Activated CD4-positive, alpha-beta T cell treated with anti-CD3 and anti-CD28 coated beads for 1 hour (primary cell): Measurements from ENCODE around the gene POFUT1.
"Not testable (repeated sequence)": the region's sequence is repeated elsewhere in the genome, so short reads cannot be mapped to it uniquely, and the experiment has no call there.

Experiments used
- DNase-seq: peaks from one replicate; pipeline ENCODE4 v3.0.0-alpha.2; 2020

Gene POFUT1

DNA sequence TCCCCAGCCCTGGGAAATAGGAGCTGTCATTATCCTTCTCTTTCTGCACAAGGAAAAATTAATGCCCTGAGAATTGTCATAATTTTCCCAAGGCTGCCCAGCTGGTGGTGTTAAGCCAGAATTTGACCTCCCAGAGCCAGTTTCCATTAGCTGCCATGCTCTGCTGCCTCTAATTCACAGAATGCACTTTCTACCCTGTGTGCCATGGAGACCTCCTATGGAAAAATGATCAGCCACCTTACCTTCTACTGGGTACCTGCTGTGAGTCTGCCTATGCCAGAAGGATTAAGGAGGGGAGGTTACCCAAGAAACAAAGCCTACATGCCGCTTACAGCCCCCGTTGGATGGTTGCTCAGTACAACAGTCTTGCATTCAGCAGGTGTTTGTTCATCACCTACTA is 29.1 kb downstream of the POFUT1 start:
- no peak for DNase-seq

DNA sequence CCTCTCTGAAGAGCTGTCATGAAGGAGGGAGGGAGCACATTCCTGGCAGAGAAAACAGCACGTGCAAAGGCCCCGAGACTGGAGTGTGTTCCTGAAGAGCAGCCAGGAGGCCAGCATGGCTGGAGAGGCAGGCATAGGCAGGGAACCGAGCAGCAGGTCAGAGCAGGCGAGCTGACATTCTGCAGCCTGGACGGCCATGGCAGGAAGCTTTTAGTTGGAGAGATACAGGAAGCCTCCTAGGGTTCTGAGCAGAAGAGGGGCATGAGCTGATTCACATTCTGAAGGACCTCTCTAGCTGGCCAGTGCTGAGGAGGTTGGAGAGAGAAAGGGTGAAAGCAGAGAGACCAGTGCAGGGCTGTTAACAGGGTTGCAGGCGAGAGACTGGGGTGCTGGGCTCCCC is 29.7 kb downstream of the POFUT1 start:
- no peak for DNase-seq

DNA sequence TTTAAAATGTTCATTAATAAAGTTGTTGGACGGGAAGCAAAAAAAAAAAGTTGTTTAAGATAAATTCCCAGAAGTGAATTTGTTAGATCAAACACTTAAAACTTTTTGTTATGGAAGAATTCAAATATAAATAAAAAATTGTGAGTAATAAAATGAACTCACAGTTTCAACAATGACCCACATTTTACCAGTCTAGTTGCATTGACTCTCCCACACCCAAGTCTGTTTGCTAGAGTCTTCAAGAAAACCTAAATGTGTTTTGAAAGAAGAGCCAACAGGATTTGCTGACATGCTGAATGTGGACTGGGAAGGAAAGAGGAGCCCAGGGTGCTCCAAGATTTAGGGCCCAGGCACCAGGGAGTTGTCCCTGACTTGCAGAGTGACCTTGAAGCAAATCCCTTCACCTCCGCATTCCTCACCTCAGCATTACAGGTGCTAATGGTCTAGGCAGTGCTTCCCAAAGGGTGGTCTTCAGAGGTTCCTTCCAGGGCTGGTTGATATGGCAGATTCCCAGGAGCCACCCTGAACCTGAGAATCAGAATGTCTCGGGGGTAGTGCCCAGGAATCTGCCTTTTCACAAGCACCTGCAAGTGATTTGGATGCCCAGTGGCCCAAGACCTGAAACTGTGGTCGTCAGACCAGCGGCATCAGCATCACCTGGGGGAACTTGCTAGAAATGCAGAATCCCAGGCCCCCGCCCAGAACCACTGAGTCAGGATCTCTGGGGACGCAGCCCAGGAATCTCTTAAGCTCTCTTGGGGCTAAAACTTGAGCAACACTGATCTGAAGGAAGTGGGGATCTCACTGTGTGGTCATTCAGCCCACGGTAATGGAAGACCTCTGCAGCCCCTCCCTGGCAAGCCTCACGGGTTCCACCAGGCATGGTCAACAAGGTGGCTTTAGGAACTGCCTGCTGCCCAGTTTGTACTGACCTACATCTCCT is 31.1 kb downstream of the POFUT1 start:
- DNase-seq, result no peak

DNA sequence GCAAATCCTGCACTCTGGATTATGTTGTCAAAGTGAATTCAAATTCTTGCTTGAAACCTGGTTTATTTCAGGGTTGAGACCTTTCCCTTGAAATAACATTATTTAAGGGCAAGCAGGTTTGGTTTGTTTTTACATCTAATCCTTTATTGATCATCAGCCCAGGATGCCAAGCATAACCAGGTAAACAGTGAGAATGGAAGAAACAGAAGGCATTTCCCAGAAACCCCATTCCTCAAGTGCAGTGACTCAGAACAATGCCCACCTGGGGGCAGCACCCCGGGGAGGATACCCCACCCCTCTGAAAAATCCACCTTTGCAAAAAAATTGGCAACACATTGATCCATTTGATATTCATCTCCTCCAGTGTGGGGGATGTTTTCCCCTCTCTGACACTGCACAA is 32.5 kb downstream of the POFUT1 start:
- no peak for DNase-seq

DNA sequence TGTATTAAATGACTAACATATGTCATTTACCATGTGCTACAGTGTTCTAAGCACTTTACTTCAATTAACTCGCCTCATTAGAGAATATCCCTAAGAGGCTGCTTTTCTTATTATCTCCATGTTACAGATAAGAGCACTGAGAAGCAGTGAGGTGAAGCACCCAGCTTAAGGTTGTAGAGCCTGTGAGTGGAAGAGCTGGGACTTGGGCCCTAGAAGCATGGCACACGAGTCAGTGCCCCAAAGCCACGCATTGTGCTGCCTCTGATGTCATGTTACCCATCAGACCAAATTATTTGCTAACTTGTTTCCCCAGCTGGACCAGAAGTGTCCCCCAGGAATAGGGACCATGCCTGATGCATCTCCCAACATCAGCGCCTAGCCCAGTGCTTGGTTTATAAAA is 34.1 kb downstream of the POFUT1 start:
- no peak for DNase-seq

DNA sequence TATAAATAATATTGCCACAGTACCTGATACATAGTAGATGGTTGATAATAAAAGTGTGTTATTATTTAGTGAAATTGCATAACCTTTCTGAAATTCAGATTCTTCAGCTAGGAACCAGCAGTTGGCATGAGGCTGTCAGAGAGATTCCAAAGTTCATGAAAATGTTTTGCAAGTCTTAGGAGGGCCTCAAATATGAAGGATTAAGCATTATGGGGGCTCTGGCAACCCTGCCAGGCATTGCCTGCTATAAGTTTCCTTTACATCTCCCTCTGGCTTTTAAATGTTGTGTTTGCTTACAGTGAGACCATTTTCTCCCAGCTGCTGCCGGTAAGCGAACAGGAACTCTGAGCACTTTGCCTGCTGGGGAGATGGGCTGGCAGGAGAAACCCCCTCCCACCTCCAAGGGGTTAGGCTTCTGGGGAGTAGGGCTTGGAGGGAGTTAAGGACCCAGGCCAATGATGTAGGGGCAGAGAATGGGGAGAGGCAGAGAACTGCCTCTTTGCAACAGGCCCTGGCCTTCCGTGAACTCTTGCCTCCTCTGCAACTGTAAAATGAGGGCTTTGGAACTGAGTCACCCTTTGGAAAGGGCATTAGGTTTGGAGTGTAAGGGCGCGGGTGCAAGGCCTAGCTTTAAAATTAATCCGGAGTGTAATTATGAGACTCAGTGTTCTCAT is 36.6 kb downstream of the POFUT1 start:
- no peak for DNase-seq

DNA sequence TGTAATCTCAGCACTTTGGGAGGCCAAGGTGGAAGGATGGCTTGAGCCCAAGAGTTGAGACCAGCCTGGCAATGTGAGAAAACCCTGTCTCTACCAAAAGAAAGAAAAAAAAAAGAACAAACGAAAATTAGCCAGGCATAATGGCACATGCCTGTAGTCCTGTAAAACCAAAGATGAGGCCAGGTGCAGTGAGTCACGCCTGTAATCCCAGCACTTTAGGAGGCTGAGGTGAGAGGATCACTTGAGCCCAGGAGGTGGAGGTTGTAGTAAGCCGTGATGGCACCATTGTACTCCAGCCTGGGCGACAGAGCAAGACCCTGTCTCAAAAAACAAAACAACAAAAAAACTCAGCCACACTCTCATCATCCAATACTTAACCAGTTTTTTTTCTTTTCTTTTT is 37.3 kb downstream of the POFUT1 start:
- no peak for DNase-seq

DNA sequence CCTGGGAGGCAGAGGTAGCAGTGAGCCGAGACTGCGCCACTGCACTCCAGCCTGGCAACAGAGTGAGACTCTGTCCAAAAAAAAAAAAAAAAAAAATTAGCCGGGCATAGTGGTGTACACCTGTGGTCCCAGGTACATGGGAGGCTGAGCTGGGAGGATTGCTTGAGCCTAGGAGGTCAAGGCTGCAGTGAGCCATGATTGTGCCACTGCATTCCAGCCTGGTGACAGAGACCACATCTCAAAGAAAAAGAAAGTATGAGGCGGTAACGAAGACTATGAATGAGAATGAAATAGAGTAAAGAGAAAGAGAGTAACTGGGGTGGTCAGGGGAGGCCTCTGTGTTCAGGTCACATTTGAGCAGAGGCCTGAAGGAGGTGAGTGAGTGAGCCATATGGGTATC is 38.5 kb downstream of the POFUT1 start:
- DNase-seq, result not testable (repeated sequence)

DNA sequence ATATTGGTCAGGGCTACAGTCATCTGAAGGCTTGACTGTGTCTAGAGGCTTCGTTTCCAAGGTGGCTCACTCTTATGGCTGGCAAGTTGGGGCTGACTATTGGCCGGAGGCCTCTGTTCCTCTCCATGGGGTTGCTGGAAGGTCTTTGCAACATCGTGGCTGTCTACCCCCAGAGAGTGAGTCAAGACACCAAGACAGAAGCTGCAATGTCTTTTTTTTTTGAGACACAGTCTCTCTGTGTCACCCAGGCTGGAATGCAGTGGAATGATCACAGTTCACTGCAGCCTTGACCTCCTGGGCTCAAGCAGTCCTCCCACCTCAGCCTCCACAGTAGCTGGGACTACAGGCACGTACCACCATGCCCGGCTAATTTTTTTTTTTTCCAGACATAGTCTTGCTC is 40.4 kb downstream of the POFUT1 start:
- DNase-seq, result no peak

DNA sequence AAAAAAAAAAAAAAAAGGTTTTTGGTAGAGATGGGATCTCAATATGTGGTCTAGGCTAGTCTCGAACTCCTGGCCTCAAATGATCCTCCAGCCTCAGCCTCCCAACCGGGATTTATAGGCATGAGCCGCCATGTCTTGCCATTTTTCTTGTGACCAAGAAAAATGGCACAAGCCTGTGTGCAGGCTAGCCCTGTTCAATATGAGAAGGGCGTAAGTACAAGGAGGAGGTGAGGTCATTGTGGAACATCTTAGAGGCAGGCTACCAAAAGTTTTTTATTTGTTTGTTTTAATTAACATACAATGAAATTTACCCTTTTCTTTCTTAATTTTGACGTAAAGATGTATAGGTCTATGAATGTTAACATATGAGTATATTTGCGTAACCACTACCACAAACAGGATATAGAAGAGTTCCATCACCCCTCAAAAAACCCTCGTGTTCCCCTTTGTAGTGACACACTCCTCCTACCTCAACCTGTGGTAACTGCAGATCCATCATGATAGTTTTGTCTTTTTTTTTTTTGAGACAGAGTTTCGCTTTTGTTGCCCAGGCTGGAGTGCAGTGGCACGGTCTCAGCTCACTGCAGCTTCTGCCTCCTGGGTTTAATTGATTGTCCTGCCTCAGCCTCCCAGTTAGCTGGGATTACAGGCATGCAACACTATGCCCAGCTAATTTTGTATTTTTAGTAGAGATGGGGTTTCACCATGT is 41.5 kb downstream of the POFUT1 start:
- no peak for DNase-seq

DNA sequence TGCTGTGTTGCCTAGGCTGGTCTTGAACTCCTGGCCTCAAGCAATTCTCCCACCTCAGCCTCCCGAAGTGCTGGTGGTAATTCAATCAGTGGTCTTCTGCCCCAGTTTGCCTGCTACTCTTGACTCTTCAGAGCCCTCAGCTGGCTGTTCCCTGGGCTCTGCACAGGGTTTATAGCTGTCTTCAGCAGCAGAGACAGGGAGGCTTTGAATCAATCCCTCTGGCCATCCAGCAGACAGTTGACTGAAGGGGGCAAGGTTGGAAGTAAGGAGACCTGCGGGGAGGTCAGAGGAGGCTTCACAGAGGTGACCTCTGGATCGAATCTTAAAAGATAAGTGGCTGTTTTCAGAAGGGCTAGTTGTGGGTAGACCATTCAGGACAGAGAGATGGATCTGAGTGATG is 43.8 kb downstream of the POFUT1 start:
- no peak for DNase-seq

DNA sequence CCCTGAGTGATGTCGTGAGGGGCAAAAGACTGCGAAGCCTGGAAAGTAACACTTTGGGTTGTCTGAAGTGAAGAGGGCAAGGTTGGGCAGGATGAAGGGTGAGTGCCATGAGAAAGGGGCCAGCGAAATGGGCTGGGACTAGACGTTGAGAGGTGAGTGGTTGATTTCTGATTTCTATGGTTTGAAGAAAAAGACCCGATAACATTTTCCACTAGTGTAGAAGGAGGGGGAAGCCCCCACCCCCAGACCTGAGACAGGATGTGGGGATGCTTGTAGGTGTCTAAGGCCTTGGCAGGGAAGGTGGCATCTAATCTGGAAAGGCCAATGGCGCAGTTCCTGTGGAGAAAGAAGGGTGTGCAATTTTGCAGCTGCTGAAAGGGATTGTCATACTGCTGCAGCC is 44.5 kb downstream of the POFUT1 start:
- DNase-seq, result peak; percentile 13

DNA sequence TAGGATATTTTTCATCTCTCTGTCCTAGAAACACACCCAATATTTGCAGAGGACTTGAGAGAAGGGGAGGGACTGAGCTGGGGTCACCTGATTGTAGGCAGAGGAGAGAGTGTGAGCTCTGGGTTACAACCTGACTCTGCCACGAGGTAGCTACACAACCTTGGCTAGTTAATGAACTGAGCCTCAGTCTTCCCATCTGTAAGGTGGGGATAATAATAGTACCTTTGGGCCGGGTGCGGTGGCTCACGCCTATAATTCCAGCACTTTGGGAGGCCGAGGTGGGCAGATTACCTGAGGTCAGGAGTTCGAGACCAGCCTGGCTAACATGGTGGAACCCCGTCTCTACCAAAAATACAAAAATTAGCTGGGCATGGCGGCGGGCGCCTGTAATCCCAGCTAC is 53.3 kb downstream of the POFUT1 start:
- not testable (repeated sequence) for DNase-seq

DNA sequence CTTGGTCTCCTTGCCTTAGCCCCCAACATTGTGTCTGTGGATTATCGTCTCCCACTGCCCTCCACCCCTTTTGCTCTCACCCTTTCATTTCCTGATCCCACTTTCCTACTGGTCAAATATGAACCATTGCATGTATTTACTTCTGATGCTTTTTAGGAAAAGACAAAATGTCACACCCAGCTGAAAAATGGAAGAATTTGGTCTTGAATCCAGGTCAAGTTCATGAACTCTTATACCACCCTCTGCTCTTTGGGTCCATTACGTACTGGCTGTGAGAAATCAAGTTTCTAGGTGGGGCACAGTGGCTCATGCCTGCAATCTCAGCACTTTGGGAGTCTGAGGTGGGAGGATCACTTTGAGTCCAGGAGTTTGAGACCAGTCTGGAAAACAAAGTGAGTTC is 54.0 kb downstream of the POFUT1 start:
- DNase-seq, result no peak

DNA sequence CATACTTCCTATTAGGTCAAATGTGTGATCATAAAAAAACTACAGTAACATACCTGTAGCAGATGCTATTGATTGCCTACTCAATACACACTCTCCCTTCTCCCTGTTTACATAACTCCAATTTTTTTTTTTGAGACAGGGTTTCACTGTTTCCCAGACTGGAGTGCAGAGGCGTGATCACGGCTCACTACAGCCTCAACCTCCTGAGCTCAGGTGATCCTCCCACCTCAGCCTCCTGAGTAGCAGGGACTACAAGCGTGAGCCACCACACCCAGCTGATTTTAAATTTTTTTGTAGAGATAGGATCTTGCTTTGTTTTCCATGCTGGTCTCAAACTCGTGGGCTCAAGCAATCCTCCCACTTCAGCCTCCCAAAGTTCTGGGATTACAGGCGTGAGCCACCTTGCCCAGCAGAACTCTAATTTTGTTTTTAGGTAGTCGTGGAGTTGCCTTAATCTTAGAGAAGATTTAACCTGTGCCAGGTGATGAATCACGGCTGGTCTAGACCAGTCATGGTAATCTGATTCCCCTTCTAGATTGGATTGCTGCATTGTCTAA is 55.8 kb downstream of the POFUT1 start:
- no peak for DNase-seq

DNA sequence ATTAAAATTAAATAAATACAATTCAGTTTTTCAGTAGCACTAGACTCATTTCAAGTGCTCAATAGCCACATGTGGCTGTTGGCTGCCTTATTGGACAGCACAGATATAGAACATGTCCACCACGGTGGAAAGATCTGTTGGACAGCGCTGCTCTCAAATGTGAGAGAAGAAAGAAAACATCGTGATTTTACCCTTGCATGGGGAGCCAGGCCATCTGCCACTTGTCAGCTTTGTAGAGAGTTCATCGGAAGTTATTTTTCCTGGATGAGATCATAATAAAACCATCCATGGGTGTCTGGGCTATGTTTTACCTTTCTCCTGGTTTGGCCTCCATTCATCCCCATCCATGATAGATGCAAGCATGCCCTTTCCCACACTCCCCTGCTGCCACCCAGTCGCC is 63.9 kb downstream of the POFUT1 start:
- DNase-seq, result no peak

DNA sequence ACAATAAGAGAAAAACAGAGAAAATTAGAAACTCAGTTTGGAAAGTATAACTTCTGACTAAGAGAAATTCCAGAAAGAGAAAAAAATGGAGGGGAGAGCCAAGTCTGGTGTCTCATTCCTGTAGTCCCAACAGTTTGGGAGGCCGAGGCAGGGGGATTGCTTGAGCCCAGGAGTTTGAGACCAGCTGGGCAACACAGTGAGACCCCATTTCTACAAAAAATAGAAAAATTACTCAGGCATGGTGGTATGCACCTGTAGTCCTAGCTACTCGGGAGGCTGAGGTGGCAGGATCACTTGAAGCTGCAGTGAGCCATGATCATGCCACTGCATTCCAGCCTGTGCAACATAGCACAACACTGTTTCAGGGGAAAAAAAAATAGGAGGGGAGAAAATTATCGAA is 66.7 kb downstream of the POFUT1 start:
- DNase-seq, result no peak

DNA sequence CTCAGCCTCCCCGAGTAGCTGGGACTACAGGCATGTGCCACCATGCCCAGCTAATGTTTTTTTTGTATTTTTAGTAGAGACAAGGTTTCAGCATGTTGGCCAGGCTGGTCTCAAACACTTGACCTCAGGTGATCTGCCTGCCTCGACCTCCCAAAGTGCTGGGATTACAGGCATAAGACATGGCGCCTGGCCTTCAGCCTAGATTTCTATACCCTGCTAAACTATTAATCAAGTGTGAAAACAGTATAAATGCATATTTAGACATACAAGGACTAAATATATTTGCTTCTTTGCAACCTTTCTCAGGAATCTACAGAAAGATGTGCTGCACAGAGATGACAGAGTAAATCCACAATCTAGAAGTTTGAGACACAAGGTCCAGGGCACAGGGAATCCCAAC is 67.5 kb downstream of the POFUT1 start:
- DNase-seq, result not testable (repeated sequence)

DNA sequence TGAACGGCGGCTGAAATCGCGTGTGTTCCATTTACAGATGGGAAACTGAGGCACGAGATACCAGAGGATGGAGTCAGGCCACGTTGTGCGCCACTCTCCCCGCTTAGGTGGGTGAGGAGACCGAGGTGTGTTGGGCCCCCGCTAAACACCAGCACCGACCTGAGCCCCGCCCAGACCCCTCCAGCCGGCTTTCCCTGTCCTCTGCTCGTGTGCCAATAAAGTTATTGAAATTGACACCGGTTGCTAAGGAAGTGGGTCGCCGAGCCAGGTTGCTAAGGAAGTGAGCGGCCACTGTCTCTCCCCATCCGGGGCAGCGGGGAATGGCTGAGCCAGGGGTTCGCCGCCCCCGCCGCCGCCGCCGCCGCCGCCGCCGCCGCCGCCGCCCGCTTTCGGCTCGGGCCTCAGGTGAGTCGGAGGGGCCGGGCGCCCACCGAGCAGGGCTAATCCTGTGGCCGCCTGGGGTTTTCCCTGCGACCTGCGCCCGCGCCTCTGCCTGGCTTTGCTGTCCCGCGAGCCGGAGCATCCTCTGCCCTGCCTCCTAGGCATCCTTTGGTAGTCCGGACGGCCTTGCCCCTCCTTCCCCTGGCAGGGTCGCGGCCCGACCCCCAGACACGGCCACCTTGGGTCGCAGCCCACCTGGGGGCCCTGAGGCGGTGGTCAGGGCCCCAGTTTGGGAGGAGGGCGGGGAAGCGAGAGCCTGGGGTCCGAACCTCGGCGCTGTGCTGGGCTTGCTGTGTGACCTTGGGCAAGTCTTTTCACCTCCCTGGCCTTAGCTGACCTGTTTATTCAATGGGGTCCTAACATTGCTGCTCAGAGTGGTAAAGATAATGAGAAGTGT is 69.9 kb downstream of the POFUT1 start, which contains the start of gene KIF3B:
Gene KIF3B (plus strand): TSS at position 291 of the 838 bp plus-strand sequence. CDS start 32,127 bp downstream, outside the sequence.
- peak; percentile 76 for DNase-seq

DNA sequence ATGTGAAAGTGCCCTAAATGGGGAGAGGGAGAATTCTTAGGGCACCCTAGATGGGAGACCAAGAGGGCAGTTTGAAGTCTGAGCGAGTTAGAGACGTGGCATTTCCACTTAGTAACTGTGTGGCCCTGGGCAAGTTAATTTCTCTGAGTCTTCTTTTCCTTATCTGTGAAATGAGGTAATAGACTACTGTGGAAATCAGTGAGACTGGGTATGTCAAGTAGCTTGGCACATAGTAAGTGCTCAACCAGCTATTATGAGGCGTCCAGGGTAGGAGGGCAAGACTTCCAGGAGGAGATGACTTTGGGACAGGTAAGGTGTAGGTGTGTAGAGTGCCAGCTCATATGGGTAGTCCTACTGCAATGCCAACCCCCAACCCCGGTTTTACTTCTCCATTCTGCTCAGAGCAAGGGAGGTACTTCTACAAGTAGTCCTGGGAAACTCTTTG is 70.5 kb downstream of the POFUT1 start:
- no peak for DNase-seq

DNA sequence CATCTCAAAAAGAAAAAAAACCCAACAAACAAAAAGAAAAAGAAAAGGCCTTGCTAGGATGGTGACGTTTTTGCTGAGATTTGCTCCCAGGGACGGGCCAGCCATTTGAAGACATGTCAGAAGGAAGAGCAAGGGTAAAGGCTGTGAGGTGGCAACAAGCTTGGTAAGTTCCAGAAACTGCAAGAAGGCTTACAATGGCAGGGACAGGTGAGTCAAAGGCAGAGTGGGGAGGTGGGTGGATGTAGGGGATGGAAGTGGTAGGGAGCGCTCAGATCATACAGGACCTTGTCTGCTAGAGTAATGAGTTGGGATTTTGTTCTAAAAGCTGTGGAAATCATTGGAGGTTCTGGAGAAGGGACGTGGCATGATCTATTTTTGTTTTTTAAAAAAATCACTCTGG is 74.0 kb downstream of the POFUT1 start:
- DNase-seq, result no peak

DNA sequence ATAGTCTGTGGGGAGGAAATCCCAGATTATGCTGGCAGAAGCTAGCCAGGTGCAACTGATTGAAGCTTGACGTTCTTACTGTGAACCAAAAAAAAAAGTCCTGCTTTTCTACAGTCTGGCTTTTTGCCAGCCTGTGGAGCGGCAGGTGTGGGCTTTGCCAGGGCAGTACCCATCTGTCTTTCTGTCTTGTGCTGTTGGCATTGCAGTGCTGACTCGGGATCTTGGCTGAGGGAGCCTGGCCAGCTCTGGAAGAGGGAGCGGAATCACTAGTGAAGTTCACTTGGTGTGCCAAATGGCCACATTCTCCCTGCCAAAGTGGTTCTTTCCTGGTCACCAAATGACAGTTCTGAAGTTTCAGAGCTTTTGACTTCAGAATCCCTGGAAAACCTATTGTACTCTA is 74.8 kb downstream of the POFUT1 start:
- DNase-seq, result no peak
